Measurements from ENCODE around the gene MSANTD2. TPM values are rescaled to one million over a fixed set of nuclear protein-coding genes. Genes with fewer than 3 reads are reported as not detected.
A peak's percentile ranks its signal among the peaks of the same experiment; 100 is the strongest.

Gene MSANTD2
- total RNA-seq, 2 experiments from 2014 or later, result 9.1 to 10.2 TPM

DNA sequence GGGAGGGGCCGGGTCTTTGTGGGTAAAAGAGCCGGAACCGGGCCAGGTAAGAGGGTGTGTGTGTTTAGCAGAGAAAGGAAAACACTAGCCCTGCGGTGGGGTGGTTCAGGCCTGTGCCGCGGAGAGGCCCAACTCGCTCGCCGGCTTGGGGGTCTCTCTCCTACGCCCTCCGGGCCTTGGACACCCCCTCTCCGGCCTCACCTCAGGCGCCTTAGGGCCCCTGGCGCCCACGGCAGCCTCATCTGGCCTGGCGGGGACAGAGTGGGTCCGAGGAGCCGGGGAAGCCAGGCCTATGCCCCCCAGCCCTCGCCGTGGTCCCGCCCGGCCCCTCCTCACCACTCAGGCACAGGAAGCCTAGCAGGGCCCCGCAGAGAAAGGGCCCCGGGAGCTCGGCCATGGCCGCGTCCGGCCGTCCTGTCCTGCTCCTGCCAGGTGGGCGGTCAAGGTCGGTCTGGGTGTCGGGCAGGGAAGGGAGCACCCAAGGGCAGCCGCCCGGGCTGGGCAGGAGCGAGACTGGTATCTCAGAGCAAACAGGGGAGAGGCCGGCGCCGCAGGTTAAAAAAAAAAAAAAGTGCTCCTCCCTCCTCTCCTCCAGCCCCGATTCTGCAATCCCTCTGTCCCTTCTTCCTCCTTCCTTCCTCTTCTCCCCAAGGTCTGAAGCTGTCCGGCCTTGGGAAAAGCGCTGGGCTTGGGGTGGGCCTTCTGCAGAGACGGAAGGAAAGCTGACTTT is 48.3 kb downstream of the MSANTD2 start, which contains the start of gene VSIG2:
Gene VSIG2 (minus strand): TSS at position 515 of the 730 bp plus-strand sequence. CDS start 118 bp downstream, at position 397.
- H3K36me3 Mint-ChIP-seq (ENCODE audit: low read depth), result no peaks in the 10 kb centered on the region
- H3K4me3 Mint-ChIP-seq, result peak within 1 kb of the TSS; percentile 25
- no peak for DNase-seq
- ATAC-seq, result no peak
- ChIA-PET POLR2A (interaction anchor here (0.6 kb wide), 2 partner anchors 77 to 129 kb away, joined by 3 read pairs; partner anchors contain the start of gene TBRG1), CTCF (interaction anchor here (0.9 to 4.3 kb wide), 5 partner anchors 12 to 107 kb away, joined by 3 to 26 read pairs (median 3); partner anchors contain the start of gene ESAM)
- no peaks in the 10 kb centered on the region for H3K9me3 Mint-ChIP-seq (ENCODE audit: insufficient read depth)
- peaks cover 18% of the 10 kb centered on the region for H3K27me3 Mint-ChIP-seq (ENCODE audit: low read depth)
- H3K27ac Mint-ChIP-seq, result peak within 1 kb of the TSS; percentile 67
- peaks cover 29% of the 10 kb centered on the region for H3K4me1 Mint-ChIP-seq (ENCODE audit: low read depth)

- Mint-ChIP-seq H3K27ac (no peak overlapping the region), H3K4me1 (ENCODE audit: low read depth) (peaks cover 28% of the 10 kb centered on the region), H3K27me3 (ENCODE audit: low read depth) (peaks cover 13% of the 10 kb centered on the region), H3K4me3 (no peak overlapping the region), H3K9me3 (ENCODE audit: insufficient read depth) (no peaks in the 10 kb centered on the region), H3K36me3 (ENCODE audit: low read depth) (no peaks in the 10 kb centered on the region)
- ATAC-seq (no peak), DNase-seq (no peak)
- ChIA-PET CTCF (interaction anchor here (0.9 to 4.3 kb wide), 3 partner anchors 12 to 82 kb away, joined by 3 to 26 read pairs (median 3); partner anchors contain the start of gene ESAM), POLR2A (no interaction called here)
These were observed 48.8 kb downstream of the MSANTD2 start for GRCh38 chr11:124751391-124751740.

- Mint-ChIP-seq H3K27ac (no peak overlapping the region), H3K4me1 (ENCODE audit: low read depth) (peaks cover 25% of the 10 kb centered on the region), H3K4me3 (no peak overlapping the region), H3K27me3 (ENCODE audit: low read depth) (peaks cover 9% of the 10 kb centered on the region), H3K9me3 (ENCODE audit: insufficient read depth) (no peaks in the 10 kb centered on the region), H3K36me3 (ENCODE audit: low read depth) (no peaks in the 10 kb centered on the region)
- POLR2A ChIA-PET, result no interaction called here
- CTCF ChIA-PET, result interaction anchor here (1.0 kb wide), 1 partner anchor 80 kb away, joined by 3 read pairs; no protein-coding TSS in a partner anchor
- DNase-seq (no peak), ATAC-seq (no peak)
These were observed 50.3 kb downstream of the MSANTD2 start for GRCh38 chr11:124749912-124750311.

DNA sequence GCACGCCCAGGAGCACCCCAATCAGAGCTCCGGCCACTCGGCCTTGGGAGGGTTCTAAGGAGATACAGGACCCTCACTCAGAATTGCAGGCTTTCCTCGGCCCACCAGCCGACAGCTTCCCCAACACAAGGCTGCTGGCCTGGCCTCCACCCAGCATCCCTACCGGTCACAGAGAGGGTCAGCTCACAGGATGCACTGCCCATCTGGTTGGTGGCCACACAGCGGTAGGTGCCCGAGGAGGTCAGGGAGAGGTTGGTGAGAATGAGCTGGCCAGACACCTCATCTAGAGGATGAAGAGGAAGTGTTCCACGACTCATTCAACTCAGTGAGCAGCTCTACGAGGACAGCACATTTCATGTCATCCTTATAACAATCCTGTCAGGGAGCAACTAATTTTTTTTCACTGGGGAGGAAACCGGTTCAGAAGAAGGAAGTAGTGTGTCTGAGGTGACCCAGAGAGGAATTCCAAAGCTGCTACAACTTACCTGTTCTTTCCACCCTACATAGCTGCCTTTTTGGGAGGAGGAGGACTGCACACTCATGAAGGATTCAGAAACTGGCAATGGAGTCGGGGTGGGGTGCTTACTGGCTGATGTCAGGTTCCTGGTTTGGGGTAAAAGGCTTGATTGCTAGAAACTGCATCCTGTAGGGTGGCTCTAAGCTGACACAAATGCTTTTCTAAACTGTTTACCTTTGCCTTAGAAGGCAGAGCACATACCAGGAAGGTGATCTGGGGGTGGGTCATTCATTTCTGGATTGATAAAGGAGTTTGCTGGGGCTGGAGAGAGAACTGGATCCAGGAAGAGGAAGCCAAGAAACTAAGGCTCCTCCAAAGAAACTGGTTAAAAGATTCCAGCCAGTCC is 51.5 kb downstream of the MSANTD2 start:
- peaks cover 13% of the 10 kb centered on the region for H3K27me3 Mint-ChIP-seq (ENCODE audit: low read depth)
- ATAC-seq, result no peak

GRCh38 chr11:124748100-124748418 is 52.1 kb downstream of the MSANTD2 start:
- no peak overlapping the region for H3K4me3 Mint-ChIP-seq
- H3K27me3 Mint-ChIP-seq (ENCODE audit: low read depth), result peaks cover 15% of the 10 kb centered on the region
- POLR2A ChIA-PET, result no interaction called here
- no peak overlapping the region for H3K27ac Mint-ChIP-seq
- DNase-seq, result no peak
- CTCF ChIA-PET, result interaction anchor here (0.8 to 1.5 kb wide), 4 partner anchors 10 to 88 kb away, joined by 3 to 5 read pairs (median 4); no protein-coding TSS in a partner anchor
- peaks cover 25% of the 10 kb centered on the region for H3K4me1 Mint-ChIP-seq (ENCODE audit: low read depth)
- H3K36me3 Mint-ChIP-seq (ENCODE audit: low read depth), result no peaks in the 10 kb centered on the region
- H3K9me3 Mint-ChIP-seq (ENCODE audit: insufficient read depth), result no peaks in the 10 kb centered on the region
- no peak for ATAC-seq

More for the DNA sequence above, 51.5 kb downstream of the MSANTD2 start:
- Mint-ChIP-seq H3K36me3 (ENCODE audit: low read depth) (no peaks in the 10 kb centered on the region), H3K27ac (no peak overlapping the region), H3K4me1 (ENCODE audit: low read depth) (peaks cover 25% of the 10 kb centered on the region), H3K9me3 (ENCODE audit: insufficient read depth) (no peaks in the 10 kb centered on the region), H3K4me3 (no peak overlapping the region)
- ChIA-PET POLR2A (no interaction called here), CTCF (interaction anchor here (0.8 to 1.5 kb wide), 5 partner anchors 9 to 88 kb away, joined by 3 to 5 read pairs (median 3); no protein-coding TSS in a partner anchor)
- no peak for DNase-seq

- Mint-ChIP-seq H3K36me3 (ENCODE audit: low read depth) (no peaks in the 10 kb centered on the region), H3K4me1 (ENCODE audit: low read depth) (peaks cover 25% of the 10 kb centered on the region), H3K27me3 (ENCODE audit: low read depth) (peaks cover 17% of the 10 kb centered on the region), H3K9me3 (ENCODE audit: insufficient read depth) (no peaks in the 10 kb centered on the region), H3K4me3 (peak overlapping the region; percentile 88), H3K27ac (no peak overlapping the region)
- ATAC-seq (no peak), DNase-seq (no peak)
- ChIA-PET CTCF (interaction anchor here (1.1 to 5.5 kb wide), 21 partner anchors 8 to 118 kb away, joined by 3 to 89 read pairs (median 7); partner anchors contain the start of genes ESAM, MSANTD2, ROBO3 and SIAE), POLR2A (interaction anchor here (1.3 to 1.6 kb wide), 3 partner anchors 12 to 129 kb away, joined by 4 to 7 read pairs (median 5); no protein-coding TSS in a partner anchor)
These were observed 52.7 kb downstream of the MSANTD2 start for GRCh38 chr11:124747406-124748099.

GRCh38 chr11:124746621-124747243 is 53.5 kb downstream of the MSANTD2 start:
- peak; percentile 81 for DNase-seq
- H3K4me1 Mint-ChIP-seq (ENCODE audit: low read depth), result peaks cover 25% of the 10 kb centered on the region
- peaks cover 22% of the 10 kb centered on the region for H3K27me3 Mint-ChIP-seq (ENCODE audit: low read depth)
- H3K36me3 Mint-ChIP-seq (ENCODE audit: low read depth), result no peaks in the 10 kb centered on the region
- no peaks in the 10 kb centered on the region for H3K9me3 Mint-ChIP-seq (ENCODE audit: insufficient read depth)
- H3K27ac Mint-ChIP-seq, result peak overlapping the region; percentile 84
- ChIA-PET POLR2A (interaction anchor here (0.7 to 1.6 kb wide), 8 partner anchors 13 to 130 kb away, joined by 3 to 7 read pairs (median 3); partner anchors contain the start of genes MSANTD2, SPA17 and TBRG1), CTCF (interaction anchor here (0.6 to 5.5 kb wide), 31 partner anchors 9 to 607 kb away, joined by 3 to 89 read pairs (median 5); partner anchors contain the start of genes ESAM, MSANTD2, ROBO3 and SIAE)
- H3K4me3 Mint-ChIP-seq, result peak overlapping the region; percentile 88
- ATAC-seq, result peak; percentile 92

- CTCF ChIA-PET, result interaction anchor here (0.6 to 5.5 kb wide), 31 partner anchors 9 to 608 kb away, joined by 3 to 89 read pairs (median 6); partner anchors contain the start of genes ESAM, MSANTD2, ROBO3 and SIAE
These were observed 54.2 kb downstream of the MSANTD2 start for GRCh38 chr11:124745835-124746620.

GRCh38 chr11:124745270-124745834 is 54.9 kb downstream of the MSANTD2 start:
- H3K27ac Mint-ChIP-seq, result no peak overlapping the region
- H3K4me1 Mint-ChIP-seq (ENCODE audit: low read depth), result peaks cover 31% of the 10 kb centered on the region
- H3K9me3 Mint-ChIP-seq (ENCODE audit: insufficient read depth), result no peaks in the 10 kb centered on the region
- DNase-seq (no peak), ATAC-seq (no peak)
- CTCF ChIA-PET, result interaction anchor here (1.0 to 5.5 kb wide), 11 partner anchors 13 to 396 kb away, joined by 3 to 89 read pairs (median 13); partner anchors contain the start of genes ESAM, MSANTD2, SIAE and SPA17
- no peaks in the 10 kb centered on the region for H3K36me3 Mint-ChIP-seq (ENCODE audit: low read depth)
- H3K27me3 Mint-ChIP-seq (ENCODE audit: low read depth), result peaks cover 30% of the 10 kb centered on the region
- POLR2A ChIA-PET, result no interaction called here
- peak overlapping the region; percentile 41 for H3K4me3 Mint-ChIP-seq

More at GRCh38 chr11:124745835-124746620, 54.2 kb downstream of the MSANTD2 start:
- H3K36me3 Mint-ChIP-seq (ENCODE audit: low read depth), result no peaks in the 10 kb centered on the region
- POLR2A ChIA-PET, result interaction anchor here (0.7 to 1.6 kb wide), 8 partner anchors 13 to 131 kb away, joined by 3 to 7 read pairs (median 3); partner anchors contain the start of genes MSANTD2, SPA17 and TBRG1
- peak overlapping the region; percentile 88 for H3K4me3 Mint-ChIP-seq
- H3K9me3 Mint-ChIP-seq (ENCODE audit: insufficient read depth), result no peaks in the 10 kb centered on the region
- peaks cover 27% of the 10 kb centered on the region for H3K27me3 Mint-ChIP-seq (ENCODE audit: low read depth)
- DNase-seq (peak; percentile 62), ATAC-seq (peak; percentile 24)
- peak overlapping the region; percentile 84 for H3K27ac Mint-ChIP-seq
- peaks cover 25% of the 10 kb centered on the region for H3K4me1 Mint-ChIP-seq (ENCODE audit: low read depth)

DNA sequence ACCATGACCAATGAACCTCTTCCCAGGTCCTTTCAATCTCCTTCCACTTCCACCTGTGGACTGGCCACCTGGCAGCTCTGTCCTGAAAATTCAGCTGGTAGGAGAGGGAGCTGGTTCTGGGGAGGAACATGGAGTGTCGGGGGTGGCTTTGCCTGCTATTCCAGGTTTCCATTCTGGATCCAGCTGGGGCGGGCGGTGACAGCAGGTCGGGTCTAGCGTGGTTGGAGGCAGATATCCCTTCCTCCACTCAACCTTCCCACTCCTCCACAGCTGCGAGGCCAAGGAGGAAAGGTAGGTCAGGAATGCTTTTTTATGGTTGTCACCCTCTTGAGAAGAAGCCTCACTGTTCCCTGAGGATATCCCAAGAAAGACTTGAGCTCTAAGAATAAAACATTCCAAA is 57.2 kb downstream of the MSANTD2 start:
- no peak overlapping the region for H3K4me3 Mint-ChIP-seq
- H3K27ac Mint-ChIP-seq, result no peak overlapping the region
- H3K36me3 Mint-ChIP-seq (ENCODE audit: low read depth), result no peaks in the 10 kb centered on the region
- ChIA-PET CTCF (interaction anchor here (1.1 to 5.5 kb wide), 6 partner anchors 15 to 93 kb away, joined by 3 to 89 read pairs (median 6); partner anchors contain the start of genes ESAM, SIAE and SPA17), POLR2A (no interaction called here)
- H3K27me3 Mint-ChIP-seq (ENCODE audit: low read depth), result peaks cover 32% of the 10 kb centered on the region
- H3K4me1 Mint-ChIP-seq (ENCODE audit: low read depth), result peaks cover 25% of the 10 kb centered on the region
- no peak for DNase-seq
- H3K9me3 Mint-ChIP-seq (ENCODE audit: insufficient read depth), result no peaks in the 10 kb centered on the region
- no peak for ATAC-seq
